NCI-H226 (cell line): ENCODE results near the gene TRERF1.
A peak's percentile ranks its signal among the peaks of the same experiment; 100 is the strongest.

Experiments
- DNase-seq: peaks from one replicate; pipeline ENCODE4 v3.0.0-alpha.2; 2015

Gene TRERF1

GRCh38 chr6:42424906-42425474 lies 26.7 kb downstream of the TRERF1 start:
- DNase-seq, result no peak

- no peak for DNase-seq
Measured at GRCh38 chr6:42423244-42423643, 28.5 kb downstream of the TRERF1 start.

GRCh38 chr6:42420741-42421140 lies 31.0 kb downstream of the TRERF1 start:
- no peak for DNase-seq

GRCh38 chr6:42419490-42420280 lies 32.0 kb downstream of the TRERF1 start:
- no peak for DNase-seq

- DNase-seq, result no peak
Measured at GRCh38 chr6:42418724-42419123, 33.0 kb downstream of the TRERF1 start.

GRCh38 chr6:42417641-42418112 lies 34.0 kb downstream of the TRERF1 start:
- no peak for DNase-seq

- DNase-seq, result no peak
Measured at GRCh38 chr6:42411406-42411805, 40.3 kb downstream of the TRERF1 start.

GRCh38 chr6:42410861-42411260 lies 40.9 kb downstream of the TRERF1 start:
- no peak for DNase-seq

GRCh38 chr6:42409581-42409980 lies 42.1 kb downstream of the TRERF1 start:
- DNase-seq, result no peak

- no peak for DNase-seq
Measured at GRCh38 chr6:42407379-42407778, 44.3 kb downstream of the TRERF1 start.

GRCh38 chr6:42406306-42407280 lies 45.1 kb downstream of the TRERF1 start:
- DNase-seq, result no peak

- no peak for DNase-seq
Measured at GRCh38 chr6:42405021-42405420, 46.7 kb downstream of the TRERF1 start.

GRCh38 chr6:42404484-42404883 lies 47.2 kb downstream of the TRERF1 start:
- peak; percentile 90 for DNase-seq

- no peak for DNase-seq
Measured at GRCh38 chr6:42403831-42404230, 47.9 kb downstream of the TRERF1 start.

GRCh38 chr6:42403421-42403820 lies 48.3 kb downstream of the TRERF1 start:
- DNase-seq, result peak; percentile 31

- DNase-seq, result no peak
Measured at GRCh38 chr6:42402184-42402583, 49.5 kb downstream of the TRERF1 start.

- DNase-seq, result no peak
Measured at GRCh38 chr6:42401613-42401951, 50.1 kb downstream of the TRERF1 start.

GRCh38 chr6:42400886-42401612 lies 50.7 kb downstream of the TRERF1 start:
- no peak for DNase-seq

- DNase-seq, result no peak
Measured at GRCh38 chr6:42400061-42400760, 51.5 kb downstream of the TRERF1 start.

- no peak for DNase-seq
Measured at GRCh38 chr6:42396720-42397119, 55.0 kb downstream of the TRERF1 start.

GRCh38 chr6:42394881-42395620 lies 56.7 kb downstream of the TRERF1 start:
- DNase-seq, result no peak
